Memory B cell (primary cell): ENCODE data around the gene SYNPO2.
"Not testable (repeated sequence)": the region's sequence is repeated elsewhere in the genome, so short reads cannot be mapped to it uniquely, and the experiment has no call there.

ENCODE experiments used
- ATAC-seq: fragments of 150-1000 bp; cut with Tn5 transposase; 2 replicates; pipeline ENCODE4 v1.10.0; 2021; ENCODE audit warnings: low read depth, mild to moderate bottlenecking, moderate library complexity
- DNase-seq, 2 donors: peaks; one replicate each; pipeline ENCODE4 v3.0.0; 2022; ENCODE audit warnings: low spot score in 2 of 2
- H3K27ac Mint-ChIP-seq: one replicate; pipeline ENCODE4 v1.8.0; 2022; ENCODE audit warnings: mild to moderate bottlenecking, moderate library complexity, mixed read lengths
- H3K27me3 Mint-ChIP-seq: one replicate; pipeline ENCODE4 v1.8.0; 2022; ENCODE audit warnings: mixed read lengths
- H3K36me3 Mint-ChIP-seq: one replicate; pipeline ENCODE4 v1.8.0; 2022; ENCODE audit warnings: mild to moderate bottlenecking, mixed read lengths
- H3K4me1 Mint-ChIP-seq: one replicate; pipeline ENCODE4 v1.8.0; 2022; ENCODE audit warnings: mixed read lengths
- H3K4me3 Mint-ChIP-seq: one replicate; pipeline ENCODE4 v1.8.0; 2022; ENCODE audit warnings: mild to moderate bottlenecking, moderate library complexity, mixed read lengths
- H3K9me3 Mint-ChIP-seq: one replicate; pipeline ENCODE4 v1.8.0; 2022; ENCODE audit warnings: mixed read lengths

SYNPO2 gene

GRCh38 chr4:118997601-118998000, 108.9 kb downstream of the SYNPO2 start:
- Mint-ChIP-seq H3K36me3 (no peaks in the 10 kb centered on the region), H3K27ac (no peak overlapping the region), H3K9me3 (no peaks in the 10 kb centered on the region), H3K27me3 (peaks cover 5% of the 10 kb centered on the region), H3K4me1 (no peaks in the 10 kb centered on the region), H3K4me3 (no peak overlapping the region)
- DNase-seq = no peak
- ATAC-seq = no peak

DNA sequence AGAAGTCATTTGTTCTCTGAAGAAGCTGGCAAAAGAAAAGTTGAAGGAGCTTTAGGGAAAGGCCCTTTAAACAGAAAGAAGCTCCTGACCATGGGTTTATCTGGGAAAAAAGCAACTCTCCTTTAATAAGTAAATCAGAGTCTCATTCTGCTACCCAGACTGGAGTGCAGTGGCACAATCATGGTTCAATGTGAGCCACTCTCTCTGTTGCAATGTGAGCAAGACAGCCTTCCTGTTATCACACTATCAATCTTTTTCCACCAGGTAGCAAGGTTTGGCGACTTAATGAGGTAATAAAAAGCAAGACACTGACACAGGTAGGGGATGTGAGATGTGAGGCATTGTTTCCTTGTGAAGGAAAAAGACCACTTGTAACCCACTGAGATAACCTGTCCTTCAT, 111.3 kb downstream of the SYNPO2 start:
- DNase-seq (no peak), ATAC-seq (no peak)
- H3K4me3 Mint-ChIP-seq = no peak overlapping the region
- peaks cover 5% of the 10 kb centered on the region for H3K27me3 Mint-ChIP-seq
- no peaks in the 10 kb centered on the region for H3K4me1 Mint-ChIP-seq
- H3K9me3 Mint-ChIP-seq = no peaks in the 10 kb centered on the region
- no peaks in the 10 kb centered on the region for H3K36me3 Mint-ChIP-seq
- no peak overlapping the region for H3K27ac Mint-ChIP-seq

DNA sequence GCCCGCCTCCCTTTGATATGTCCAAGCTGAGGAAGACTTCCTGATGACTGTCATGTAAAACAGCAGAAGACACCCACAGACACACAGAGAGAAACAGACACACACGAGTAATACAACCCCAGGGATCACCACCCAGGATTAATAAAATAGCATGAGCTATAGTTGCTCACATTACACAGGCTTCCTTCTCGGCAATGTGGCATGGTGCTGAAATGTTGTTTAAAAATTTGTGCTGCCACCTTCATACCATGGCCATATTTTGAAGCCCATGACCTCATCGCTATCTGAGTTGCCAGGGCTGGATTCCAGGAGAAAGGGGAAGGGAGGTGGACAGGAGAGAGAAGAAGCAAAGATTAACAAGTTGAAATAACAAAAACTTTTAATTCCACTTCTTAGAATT, 111.7 kb downstream of the SYNPO2 start:
- Mint-ChIP-seq H3K4me1 (no peaks in the 10 kb centered on the region), H3K9me3 (no peaks in the 10 kb centered on the region), H3K27ac (no peak overlapping the region), H3K4me3 (no peak overlapping the region), H3K27me3 (peaks cover 5% of the 10 kb centered on the region), H3K36me3 (no peaks in the 10 kb centered on the region)
- DNase-seq (no peak), ATAC-seq (no peak)

DNA sequence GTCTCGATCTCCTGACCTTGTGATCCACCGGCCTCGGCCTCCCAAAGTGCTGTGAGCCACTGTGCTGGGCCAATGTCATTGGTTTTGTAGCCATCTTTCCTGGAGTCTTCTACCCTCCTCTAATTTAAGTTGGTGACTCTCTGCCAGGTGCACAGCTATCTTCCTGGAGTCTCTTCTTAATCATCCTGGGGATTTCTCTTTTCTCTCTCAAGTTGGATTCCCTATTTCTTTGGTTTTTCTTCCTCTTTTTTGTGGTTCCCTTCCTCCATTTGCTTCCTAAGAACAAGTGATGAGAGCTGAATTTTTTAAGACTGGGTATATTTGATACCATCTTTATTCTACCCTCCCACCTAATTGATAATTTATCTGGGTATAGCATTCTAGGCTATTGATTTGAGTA, 113.8 kb downstream of the SYNPO2 start:
- no peak for DNase-seq
- Mint-ChIP-seq H3K27me3 (peaks cover 6% of the 10 kb centered on the region), H3K36me3 (no peaks in the 10 kb centered on the region), H3K9me3 (no peaks in the 10 kb centered on the region), H3K27ac (no peak overlapping the region), H3K4me1 (no peaks in the 10 kb centered on the region), H3K4me3 (no peak overlapping the region)
- ATAC-seq = no peak

DNA sequence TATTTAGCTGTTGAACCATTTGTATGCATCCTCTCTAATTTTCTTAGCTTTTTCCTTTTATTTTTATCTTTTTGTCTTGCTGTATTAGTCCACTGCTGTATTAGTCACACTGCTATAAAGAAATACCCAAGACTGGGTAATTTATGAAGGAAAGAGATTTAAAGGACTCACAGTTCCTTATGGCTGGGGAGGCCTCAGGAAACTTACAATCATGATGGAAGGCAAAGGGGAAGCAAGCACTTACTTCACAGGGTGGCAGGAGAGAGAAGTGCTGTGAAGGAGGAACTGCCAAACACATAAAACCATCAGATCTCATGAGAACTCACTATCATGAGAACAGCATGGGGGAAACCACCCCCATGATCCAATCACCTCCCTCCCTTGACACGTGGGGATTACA, 114.3 kb downstream of the SYNPO2 start:
- not testable (repeated sequence) for H3K36me3 Mint-ChIP-seq, H3K9me3 Mint-ChIP-seq, DNase-seq, H3K27ac Mint-ChIP-seq, H3K4me3 Mint-ChIP-seq, ATAC-seq, H3K27me3 Mint-ChIP-seq, H3K4me1 Mint-ChIP-seq

- DNase-seq = no peak
- no peak overlapping the region for H3K27ac Mint-ChIP-seq
- no peaks in the 10 kb centered on the region for H3K36me3 Mint-ChIP-seq
- H3K27me3 Mint-ChIP-seq = peaks cover 4% of the 10 kb centered on the region
- no peaks in the 10 kb centered on the region for H3K9me3 Mint-ChIP-seq
- no peak for ATAC-seq
- no peak overlapping the region for H3K4me3 Mint-ChIP-seq
- no peaks in the 10 kb centered on the region for H3K4me1 Mint-ChIP-seq
These were observed 117.3 kb downstream of the SYNPO2 start for GRCh38 chr4:119005928-119006460.

GRCh38 chr4:119008761-119009160, 120.1 kb downstream of the SYNPO2 start:
- Mint-ChIP-seq H3K36me3 (no peaks in the 10 kb centered on the region), H3K4me1 (no peaks in the 10 kb centered on the region), H3K27ac (no peak overlapping the region), H3K9me3 (no peaks in the 10 kb centered on the region), H3K27me3 (peaks cover 9% of the 10 kb centered on the region), H3K4me3 (no peak overlapping the region)
- no peak for DNase-seq
- ATAC-seq = no peak

DNA sequence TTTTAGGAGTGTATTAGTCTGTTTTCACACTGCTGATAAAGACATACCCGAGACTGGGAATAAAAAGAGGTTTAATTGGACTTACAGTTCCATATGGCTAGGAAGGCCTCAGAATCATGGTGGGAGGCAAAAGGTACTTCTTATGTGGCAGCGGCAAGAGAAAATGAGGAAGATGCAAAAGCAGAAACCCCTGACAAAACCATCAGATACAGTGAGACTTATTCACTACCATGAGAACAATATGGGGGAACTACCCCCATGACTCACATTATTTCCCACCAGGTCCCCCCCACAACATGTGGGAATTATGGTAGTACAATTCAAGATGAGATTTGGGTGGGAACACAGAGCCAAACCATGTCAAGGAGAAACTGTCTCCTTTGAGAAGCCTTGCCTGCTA, 121.6 kb downstream of the SYNPO2 start:
- not testable (repeated sequence) for H3K4me1 Mint-ChIP-seq, H3K36me3 Mint-ChIP-seq, H3K27me3 Mint-ChIP-seq, DNase-seq, H3K9me3 Mint-ChIP-seq, H3K27ac Mint-ChIP-seq, ATAC-seq, H3K4me3 Mint-ChIP-seq

- ATAC-seq (no peak), DNase-seq (no peak)
- Mint-ChIP-seq H3K9me3 (no peaks in the 10 kb centered on the region), H3K36me3 (no peaks in the 10 kb centered on the region), H3K27me3 (peaks cover 9% of the 10 kb centered on the region), H3K4me3 (no peak overlapping the region), H3K4me1 (no peaks in the 10 kb centered on the region), H3K27ac (no peak overlapping the region)
These were observed 122.4 kb downstream of the SYNPO2 start for GRCh38 chr4:119010909-119011606.

DNA sequence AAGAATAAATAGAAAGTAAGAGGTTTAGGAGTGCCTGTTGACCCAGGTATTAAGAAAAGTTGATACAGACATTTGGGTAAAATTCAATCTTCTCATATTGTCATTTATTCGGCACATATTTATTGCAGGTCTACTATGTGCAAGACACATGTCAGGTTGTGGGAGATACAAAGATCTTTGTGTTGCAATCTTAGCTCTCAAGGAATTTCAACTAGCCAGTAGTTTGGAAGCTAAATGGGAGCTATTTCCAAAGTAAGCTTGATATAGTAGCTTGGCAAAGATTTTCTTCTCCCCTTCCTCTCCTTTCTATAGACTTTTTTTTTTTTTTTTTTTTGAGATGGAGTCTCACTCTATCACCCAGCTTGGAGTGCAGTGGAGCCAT, 122.9 kb downstream of the SYNPO2 start:
- Mint-ChIP-seq H3K4me1 (no peaks in the 10 kb centered on the region), H3K27me3 (peaks cover 9% of the 10 kb centered on the region), H3K27ac (no peak overlapping the region), H3K9me3 (no peaks in the 10 kb centered on the region), H3K4me3 (no peak overlapping the region), H3K36me3 (no peaks in the 10 kb centered on the region)
- no peak for DNase-seq
- no peak for ATAC-seq

GRCh38 chr4:119014658-119015057, 126.0 kb downstream of the SYNPO2 start:
- no peak for ATAC-seq
- no peak overlapping the region for H3K27ac Mint-ChIP-seq
- H3K4me1 Mint-ChIP-seq = no peaks in the 10 kb centered on the region
- peaks cover 2% of the 10 kb centered on the region for H3K9me3 Mint-ChIP-seq
- no peak for DNase-seq
- H3K4me3 Mint-ChIP-seq = no peak overlapping the region
- H3K36me3 Mint-ChIP-seq = no peaks in the 10 kb centered on the region
- peaks cover 9% of the 10 kb centered on the region for H3K27me3 Mint-ChIP-seq

GRCh38 chr4:119016636-119017035, 128.0 kb downstream of the SYNPO2 start:
- H3K36me3 Mint-ChIP-seq = no peaks in the 10 kb centered on the region
- no peak for DNase-seq
- no peak overlapping the region for H3K27ac Mint-ChIP-seq
- peaks cover 2% of the 10 kb centered on the region for H3K9me3 Mint-ChIP-seq
- H3K4me3 Mint-ChIP-seq = no peak overlapping the region
- peaks cover 6% of the 10 kb centered on the region for H3K27me3 Mint-ChIP-seq
- no peak for ATAC-seq
- H3K4me1 Mint-ChIP-seq = no peaks in the 10 kb centered on the region

DNA sequence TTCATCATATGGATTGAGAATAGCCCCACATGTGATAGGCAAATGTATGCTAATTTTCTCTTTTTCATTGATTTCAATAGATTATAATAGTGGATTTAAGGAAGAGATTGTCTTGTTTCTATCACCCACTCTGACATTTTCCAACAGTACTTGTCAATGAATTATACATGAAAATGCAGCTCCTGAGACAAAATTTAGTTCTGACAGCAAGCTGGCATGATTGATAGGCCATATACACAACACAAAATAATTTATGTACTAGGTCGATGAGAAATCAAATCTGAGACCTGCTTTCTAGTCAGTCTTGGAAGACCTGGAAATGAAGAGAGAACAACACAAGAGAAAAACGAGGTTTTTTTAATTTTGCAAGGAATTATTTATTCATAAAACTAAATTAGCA, 129.0 kb downstream of the SYNPO2 start:
- Mint-ChIP-seq H3K36me3 (no peaks in the 10 kb centered on the region), H3K27me3 (peaks cover 3% of the 10 kb centered on the region), H3K9me3 (peaks cover 2% of the 10 kb centered on the region), H3K4me1 (no peaks in the 10 kb centered on the region), H3K27ac (no peak overlapping the region), H3K4me3 (no peak overlapping the region)
- DNase-seq = no peak
- ATAC-seq = no peak

GRCh38 chr4:119020158-119020557, 131.5 kb downstream of the SYNPO2 start:
- Mint-ChIP-seq H3K4me3 (no peak overlapping the region), H3K27me3 (peaks cover 1% of the 10 kb centered on the region), H3K4me1 (no peaks in the 10 kb centered on the region), H3K27ac (no peak overlapping the region), H3K36me3 (no peaks in the 10 kb centered on the region), H3K9me3 (peaks cover 2% of the 10 kb centered on the region)
- DNase-seq (no peak), ATAC-seq (no peak)

DNA sequence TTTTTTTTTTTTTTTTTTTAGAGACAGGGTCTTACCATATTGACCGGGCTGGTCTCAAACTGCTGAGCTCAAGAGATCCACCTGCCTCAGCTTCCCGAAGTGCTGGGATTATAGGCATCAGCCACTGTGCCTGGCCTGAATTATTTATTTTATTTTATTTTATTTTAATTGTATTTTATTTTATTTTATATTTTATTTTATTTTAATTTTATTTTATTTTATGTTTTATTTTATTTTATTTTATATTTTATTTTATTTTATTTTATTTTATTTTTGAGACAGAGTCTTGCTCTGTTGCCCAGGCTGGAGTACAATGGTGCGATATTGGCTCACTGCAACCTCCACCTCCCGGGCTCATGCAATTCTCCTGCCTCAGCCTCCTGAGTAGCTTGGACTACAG, 133.9 kb downstream of the SYNPO2 start:
- not testable (repeated sequence) for H3K4me1 Mint-ChIP-seq, DNase-seq, H3K27me3 Mint-ChIP-seq, H3K36me3 Mint-ChIP-seq, H3K4me3 Mint-ChIP-seq, H3K27ac Mint-ChIP-seq, H3K9me3 Mint-ChIP-seq, ATAC-seq
